Mesendoderm (in vitro differentiated cells): ENCODE data around the gene NREP.
"Not testable (repeated sequence)": the region's sequence is repeated elsewhere in the genome, so short reads cannot be mapped to it uniquely, and the experiment has no call there.

Experiments
- DNase-seq: peaks from one replicate; pipeline ENCODE4 v3.0.0; 2013
- H2AK5ac ChIP-seq: 2 replicates; pipeline ENCODE4 v1.6.1; 2013; ENCODE audit warnings: low read length, inconsistent platforms
- H2BK120ac ChIP-seq: 2 replicates; pipeline ENCODE4 v1.6.1; 2013; ENCODE audit warnings: low read depth, mild to moderate bottlenecking, low read length, moderate library complexity, mixed read lengths
- H2BK15ac ChIP-seq: replicated peaks from 2 replicates; pipeline ENCODE4 v1.6.1; 2013; ENCODE audit warnings: low read depth, mild to moderate bottlenecking, moderate library complexity
- H2BK5ac ChIP-seq: 2 replicates; pipeline ENCODE4 v1.6.1; 2013; ENCODE audit warnings: low read length, inconsistent platforms
- H3K18ac ChIP-seq: 2 replicates; pipeline ENCODE4 v1.6.1; 2013; ENCODE audit warnings: mild to moderate bottlenecking, low read length, mixed read lengths
- H3K23ac ChIP-seq: one replicate; pipeline ENCODE4 v1.6.1; 2013; ENCODE audit warnings: low read length
- H3K27ac ChIP-seq: 2 replicates; pipeline ENCODE4 v1.5.1; 2013; ENCODE audit warnings: low read depth, mild to moderate bottlenecking, inconsistent platforms, low read length, moderate library complexity
- H3K27me3 ChIP-seq: 2 replicates; pipeline ENCODE4 v1.6.1; 2013; ENCODE audit warnings: low read length, control low read depth, mild to moderate bottlenecking, inconsistent platforms; ENCODE audit not compliant: insufficient read depth, poor library complexity
- H3K36me3 ChIP-seq: 2 replicates; pipeline ENCODE4 v1.6.1; 2013; ENCODE audit warnings: low read length, inconsistent platforms; ENCODE audit not compliant: control insufficient read depth, insufficient read depth
- H3K4ac ChIP-seq: one replicate; pipeline ENCODE4 v1.6.1; 2013; ENCODE audit warnings: low read depth, mild to moderate bottlenecking, low read length, moderate library complexity
- H3K4me1 ChIP-seq: 2 replicates; pipeline ENCODE4 v1.6.1; 2013; ENCODE audit warnings: low read depth, low read length, inconsistent platforms; ENCODE audit not compliant: control insufficient read depth
- H3K4me2 ChIP-seq: 2 replicates; pipeline ENCODE4 v1.6.1; 2013; ENCODE audit warnings: low read length
- H3K4me3 ChIP-seq: 2 replicates; pipeline ENCODE4 v1.5.1; 2013; ENCODE audit warnings: mild to moderate bottlenecking, low read length
- H3K56ac ChIP-seq: one replicate; pipeline ENCODE4 v1.6.1; 2013; ENCODE audit warnings: low read length
- H3K79me1 ChIP-seq: 2 replicates; pipeline ENCODE4 v1.6.1; 2013; ENCODE audit warnings: low read length, inconsistent platforms
- H3K79me2 ChIP-seq: 2 replicates; pipeline ENCODE4 v1.6.1; 2013; ENCODE audit warnings: mild to moderate bottlenecking, low read length; ENCODE audit not compliant: control insufficient read depth, insufficient read depth
- H3K9ac ChIP-seq: 2 replicates; pipeline ENCODE4 v1.6.1; 2013; ENCODE audit warnings: low read length, inconsistent platforms
- H4K5ac ChIP-seq: one replicate; pipeline ENCODE4 v1.6.1; 2013; ENCODE audit warnings: low read length
- H4K8ac ChIP-seq: one replicate; pipeline ENCODE4 v1.6.1; 2013; ENCODE audit warnings: low read depth, mild to moderate bottlenecking, control low read depth, low read length, moderate library complexity
- WGBS: extraction: QIAGEN DNeasy Blood & Tissue Kit; methylation state at CpG from one replicate; pipeline ENCODE4 v1.1.7; 2013; ENCODE audit warnings: low lambda C conversion rate, missing lambda C conversion rate; ENCODE audit not compliant: insufficient coverage; ENCODE audit errors: extremely low coverage; 5-methylcytosine and 5-hydroxymethylcytosine counted together

NREP gene

GRCh38 chr5:111716789-111717188, 40.2 kb downstream of the NREP start:
- H3K4ac ChIP-seq = not testable (repeated sequence)

GRCh38 chr5:111707630-111708164, 49.3 kb downstream of the NREP start:
- H2AK5ac ChIP-seq = no peak overlapping the region
- H2BK120ac ChIP-seq = no peak overlapping the region
- H3K79me1 ChIP-seq = no peaks in the 10 kb centered on the region
- H3K4ac ChIP-seq = no peak overlapping the region
- H2BK5ac ChIP-seq = no peak overlapping the region
- no peak overlapping the region for H3K23ac ChIP-seq
- no peak overlapping the region for H3K9ac ChIP-seq
- H3K4me1 ChIP-seq = no peaks in the 10 kb centered on the region
- no peak overlapping the region for H3K4me2 ChIP-seq
- no peaks in the 10 kb centered on the region for H3K79me2 ChIP-seq
- H4K5ac ChIP-seq = no peak overlapping the region
- no peaks in the 10 kb centered on the region for H3K27me3 ChIP-seq
- no peak overlapping the region for H4K8ac ChIP-seq
- no CpG with 5 or more reads among the region's 1 CpG for WGBS
- H3K27ac ChIP-seq = no peak overlapping the region
- H3K36me3 ChIP-seq = no peaks in the 10 kb centered on the region
- no peak overlapping the region for H3K4me3 ChIP-seq
- H2BK15ac ChIP-seq = no peak overlapping the region
- no peak overlapping the region for H3K56ac ChIP-seq
- no peak overlapping the region for H3K18ac ChIP-seq
- DNase-seq = no peak

More at GRCh38 chr5:111716789-111717188, 40.2 kb downstream of the NREP start:
- not testable (repeated sequence) for H3K4me1 ChIP-seq, H3K79me1 ChIP-seq, H2BK15ac ChIP-seq, H3K27ac ChIP-seq, H3K18ac ChIP-seq, H3K79me2 ChIP-seq, H2AK5ac ChIP-seq, H4K5ac ChIP-seq, H3K23ac ChIP-seq, H3K4me3 ChIP-seq, H3K27me3 ChIP-seq, H3K9ac ChIP-seq, H2BK120ac ChIP-seq, H3K4me2 ChIP-seq, H3K56ac ChIP-seq, DNase-seq, H4K8ac ChIP-seq, H2BK5ac ChIP-seq, H3K36me3 ChIP-seq
- no CpG with 5 or more reads among the region's 3 CpGs for WGBS

- Histone ChIP-seq H3K79me2 (no peaks in the 10 kb centered on the region), H3K79me1 (no peaks in the 10 kb centered on the region), H2BK120ac (no peak overlapping the region), H3K27me3 (no peaks in the 10 kb centered on the region), H3K18ac (no peak overlapping the region), H4K8ac (no peak overlapping the region), H2BK5ac (no peak overlapping the region), H3K4ac (no peak overlapping the region), H3K4me1 (no peaks in the 10 kb centered on the region), H3K36me3 (no peaks in the 10 kb centered on the region), H2BK15ac (no peak overlapping the region), H3K56ac (no peak overlapping the region), H4K5ac (no peak overlapping the region), H3K4me2 (no peak overlapping the region), H3K23ac (no peak overlapping the region), H3K4me3 (no peak overlapping the region), H2AK5ac (no peak overlapping the region), H3K9ac (no peak overlapping the region), H3K27ac (no peak overlapping the region)
- peak; percentile 33 for DNase-seq
- no CpG with 5 or more reads among the region's 4 CpGs for whole genome bisulfite sequencing
These were observed 50.6 kb downstream of the NREP start for GRCh38 chr5:111706345-111706744.

- Histone ChIP-seq H3K4me3 (no peak overlapping the region), H2BK15ac (no peak overlapping the region)
- no CpG with 5 or more reads among the region's 2 CpGs for WGBS
These were observed 52.4 kb downstream of the NREP start for GRCh38 chr5:111704452-111705085.

GRCh38 chr5:111703662-111704061, 53.3 kb downstream of the NREP start:
- no CpG with 5 or more reads among the region's 3 CpGs for WGBS
- Histone ChIP-seq H3K4ac (no peak overlapping the region), H3K9ac (no peak overlapping the region), H3K56ac (no peak overlapping the region), H4K5ac (no peak overlapping the region), H2BK120ac (no peak overlapping the region), H3K27me3 (no peaks in the 10 kb centered on the region), H3K36me3 (no peaks in the 10 kb centered on the region), H3K4me2 (no peak overlapping the region), H2AK5ac (no peak overlapping the region), H3K4me3 (no peak overlapping the region), H3K79me1 (no peaks in the 10 kb centered on the region), H4K8ac (no peak overlapping the region), H3K27ac (no peak overlapping the region), H3K79me2 (no peaks in the 10 kb centered on the region), H3K18ac (no peak overlapping the region), H2BK15ac (no peak overlapping the region), H3K23ac (no peak overlapping the region), H2BK5ac (no peak overlapping the region), H3K4me1 (no peaks in the 10 kb centered on the region)
- DNase-seq = no peak

More at GRCh38 chr5:111704452-111705085, 52.4 kb downstream of the NREP start:
- Histone ChIP-seq H4K8ac (no peak overlapping the region), H3K4me2 (no peak overlapping the region), H2AK5ac (no peak overlapping the region), H3K23ac (no peak overlapping the region), H2BK5ac (no peak overlapping the region), H3K27me3 (no peaks in the 10 kb centered on the region), H3K18ac (no peak overlapping the region), H3K27ac (no peak overlapping the region), H3K56ac (no peak overlapping the region), H4K5ac (no peak overlapping the region), H3K4me1 (no peaks in the 10 kb centered on the region), H2BK120ac (no peak overlapping the region), H3K79me1 (no peaks in the 10 kb centered on the region), H3K36me3 (no peaks in the 10 kb centered on the region), H3K4ac (no peak overlapping the region), H3K9ac (no peak overlapping the region), H3K79me2 (no peaks in the 10 kb centered on the region)
- no peak for DNase-seq

- no CpG with 5 or more reads among the region's 6 CpGs for WGBS
- Histone ChIP-seq H3K27me3 (no peaks in the 10 kb centered on the region), H4K8ac (no peak overlapping the region), H2BK120ac (no peak overlapping the region), H3K56ac (no peak overlapping the region), H3K79me2 (no peaks in the 10 kb centered on the region), H3K9ac (no peak overlapping the region), H3K23ac (no peak overlapping the region), H2BK5ac (no peak overlapping the region), H2AK5ac (no peak overlapping the region), H3K4me3 (no peak overlapping the region), H3K18ac (no peak overlapping the region), H3K79me1 (no peaks in the 10 kb centered on the region), H2BK15ac (no peak overlapping the region), H3K4me1 (no peaks in the 10 kb centered on the region), H3K4ac (no peak overlapping the region), H4K5ac (no peak overlapping the region), H3K36me3 (no peaks in the 10 kb centered on the region), H3K27ac (no peak overlapping the region), H3K4me2 (no peak overlapping the region)
- no peak for DNase-seq
These were observed 57.0 kb downstream of the NREP start for GRCh38 chr5:111699976-111700375.
